HCEC 1CT (cell line): Measurements from ENCODE around the gene KREMEN1.

Experiments used
- DNase-seq: peaks from one replicate; pipeline ENCODE4 v3.0.0-alpha.2; 2017

The KREMEN1 gene

GRCh38 chr22:29209624-29209929, 136.7 kb downstream of the KREMEN1 start:
- no peak for DNase-seq

- DNase-seq: no peak
Measured at GRCh38 chr22:29211066-29211465, 138.2 kb downstream of the KREMEN1 start.

- DNase-seq: no peak
Measured at GRCh38 chr22:29211466-29211865, 138.6 kb downstream of the KREMEN1 start.

GRCh38 chr22:29212743-29213142, 139.9 kb downstream of the KREMEN1 start:
- DNase-seq: no peak

GRCh38 chr22:29213493-29213892, 140.7 kb downstream of the KREMEN1 start:
- DNase-seq: no peak

GRCh38 chr22:29214232-29214631, 141.4 kb downstream of the KREMEN1 start:
- DNase-seq: no peak

- no peak for DNase-seq
Measured at GRCh38 chr22:29215012-29215860, 142.4 kb downstream of the KREMEN1 start.

- DNase-seq: no peak
Measured at GRCh38 chr22:29216011-29216872, 143.4 kb downstream of the KREMEN1 start.

- DNase-seq: no peak
Measured at GRCh38 chr22:29216873-29217666, 144.2 kb downstream of the KREMEN1 start.
